Colon (tissue), 2 donors: ENCODE measurements around the gene NRIP2.

Source experiments
- FAIRE-seq: peaks from 2 replicates; lab custom pipeline; 2012; peaks lifted over from hg19 to GRCh38; lab: Jason Lieb, UNC
- donor health status: control.
- donor health status: control.

The NRIP2 gene

GRCh38 chr12:2805143-2805520 lies 29.7 kb downstream of the NRIP2 start:
- FAIRE-seq = no peak

- no peak for FAIRE-seq
Measured at GRCh38 chr12:2804393-2805142, 30.3 kb downstream of the NRIP2 start.

DNA sequence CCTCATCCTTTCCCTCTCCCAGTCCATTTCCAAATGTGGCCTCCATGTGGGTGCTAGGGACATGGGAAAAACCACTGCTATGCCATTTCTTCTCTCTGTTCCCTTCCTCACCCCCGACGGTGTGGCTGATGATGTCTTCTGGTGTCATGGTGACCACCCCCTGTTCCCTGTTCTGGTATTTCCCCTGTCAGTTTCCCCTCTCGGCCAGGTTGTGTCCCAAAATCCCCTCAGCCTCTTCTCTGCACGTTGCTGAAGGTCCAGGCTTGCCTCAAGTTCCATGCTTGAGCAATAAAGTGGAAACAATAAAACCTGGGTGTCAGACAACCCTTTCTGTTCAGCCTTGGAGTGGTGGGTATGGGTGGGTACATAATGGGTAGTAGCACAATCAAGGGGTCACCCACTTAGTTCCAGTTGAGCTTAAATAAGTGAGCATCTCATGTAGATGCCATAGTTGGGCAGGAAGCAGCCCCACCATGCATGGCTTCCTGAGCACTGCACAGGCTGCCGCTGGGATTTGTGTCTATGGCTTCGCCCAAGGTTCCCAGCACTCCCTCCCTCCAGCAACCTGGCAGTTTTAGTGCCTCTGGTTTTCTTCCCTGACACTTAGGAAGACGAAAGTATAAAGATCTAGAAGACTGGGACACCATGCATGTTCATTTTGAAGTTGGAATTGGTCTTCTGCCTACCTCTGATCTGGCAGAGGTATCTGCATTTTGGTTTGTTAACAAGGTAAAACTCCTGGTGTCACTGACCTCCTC lies 31.0 kb downstream of the NRIP2 start:
- FAIRE-seq = no peak

DNA sequence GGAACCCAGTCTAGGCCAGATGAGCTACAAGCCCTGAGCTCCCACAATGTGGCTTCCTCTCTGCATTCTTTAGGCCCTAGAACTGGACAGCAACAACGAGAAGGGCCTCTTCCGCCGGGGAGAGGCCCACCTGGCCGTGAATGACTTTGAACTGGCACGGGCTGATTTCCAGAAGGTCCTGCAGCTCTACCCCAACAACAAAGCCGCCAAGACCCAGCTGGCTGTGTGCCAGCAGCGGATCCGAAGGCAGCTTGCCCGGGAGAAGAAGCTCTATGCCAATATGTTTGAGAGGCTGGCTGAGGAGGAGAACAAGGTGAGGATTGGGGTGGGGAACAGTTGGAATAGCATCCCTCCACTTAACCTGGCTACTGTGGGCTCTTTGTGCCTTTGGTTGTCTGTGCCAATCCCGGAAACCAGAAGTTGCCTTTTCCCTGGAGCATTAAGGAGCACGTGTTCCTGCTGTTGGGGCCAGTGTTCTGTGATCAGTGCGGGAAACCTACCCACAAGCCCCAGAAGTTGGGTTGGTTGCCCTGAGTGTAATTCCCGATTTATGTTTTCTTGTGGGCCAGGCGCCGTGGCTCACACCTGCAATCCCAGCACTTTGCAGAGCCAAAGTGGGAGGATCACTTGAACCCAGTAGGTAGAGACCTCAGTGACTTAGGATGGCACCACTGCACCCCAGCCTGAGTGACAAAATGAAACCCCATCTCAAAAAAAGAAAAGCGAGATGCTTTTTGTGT lies 33.6 kb downstream of the NRIP2 start:
- FAIRE-seq = no peak

DNA sequence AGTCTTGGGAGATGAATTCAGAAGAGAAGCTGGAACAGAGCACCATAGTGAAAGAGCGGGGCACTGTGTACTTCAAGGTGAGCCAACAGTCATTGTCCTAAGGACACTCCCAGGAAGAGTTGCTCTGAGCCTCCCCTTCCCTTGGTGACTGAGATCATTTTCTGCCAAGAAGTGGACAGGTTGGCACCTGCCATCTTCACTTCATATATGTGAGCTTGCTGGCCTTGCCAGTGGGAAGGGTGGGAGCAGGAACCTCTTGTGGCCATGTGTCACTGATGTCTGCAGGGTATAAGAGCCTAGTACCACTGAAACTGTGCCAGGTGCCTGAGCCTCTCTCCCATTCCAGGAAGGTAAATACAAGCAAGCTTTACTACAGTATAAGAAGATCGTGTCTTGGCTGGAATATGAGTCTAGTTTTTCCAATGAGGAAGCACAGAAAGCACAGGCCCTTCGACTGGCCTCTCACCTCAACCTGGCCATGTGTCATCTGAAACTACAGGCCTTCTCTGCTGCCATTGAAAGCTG lies 34.7 kb downstream of the NRIP2 start:
- no peak for FAIRE-seq

DNA sequence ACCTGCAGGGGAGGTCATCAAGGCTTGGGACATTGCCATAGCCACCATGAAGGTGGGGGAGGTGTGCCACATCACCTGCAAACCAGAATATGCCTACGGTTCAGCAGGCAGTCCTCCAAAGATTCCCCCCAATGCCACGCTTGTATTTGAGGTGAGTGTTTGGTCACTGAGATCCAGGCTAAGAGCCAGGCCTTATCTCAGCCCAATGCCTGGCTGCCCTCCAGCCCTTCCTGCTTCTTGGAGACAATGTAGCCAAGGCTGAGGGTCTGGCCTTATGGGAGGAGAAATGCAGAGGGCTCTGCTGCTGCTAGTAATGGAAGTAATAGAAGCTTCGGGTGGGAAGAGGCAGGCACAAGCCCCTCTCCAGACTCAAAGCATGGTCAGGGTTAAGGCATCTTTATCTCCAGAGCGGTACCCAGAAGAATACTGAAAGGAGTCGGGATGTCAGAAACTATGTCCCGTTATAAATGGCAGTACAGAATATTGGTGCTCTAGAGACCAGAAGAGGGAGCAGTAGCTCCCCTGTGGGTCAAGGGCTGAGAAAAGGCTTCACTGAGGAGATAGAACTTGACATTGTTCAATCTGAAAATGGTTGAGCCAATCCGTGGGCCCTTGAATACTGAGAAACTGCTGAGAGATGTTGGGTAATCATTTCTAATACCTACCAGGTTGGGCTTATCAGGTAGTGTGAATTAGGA lies 37.0 kb downstream of the NRIP2 start:
- FAIRE-seq = no peak

DNA sequence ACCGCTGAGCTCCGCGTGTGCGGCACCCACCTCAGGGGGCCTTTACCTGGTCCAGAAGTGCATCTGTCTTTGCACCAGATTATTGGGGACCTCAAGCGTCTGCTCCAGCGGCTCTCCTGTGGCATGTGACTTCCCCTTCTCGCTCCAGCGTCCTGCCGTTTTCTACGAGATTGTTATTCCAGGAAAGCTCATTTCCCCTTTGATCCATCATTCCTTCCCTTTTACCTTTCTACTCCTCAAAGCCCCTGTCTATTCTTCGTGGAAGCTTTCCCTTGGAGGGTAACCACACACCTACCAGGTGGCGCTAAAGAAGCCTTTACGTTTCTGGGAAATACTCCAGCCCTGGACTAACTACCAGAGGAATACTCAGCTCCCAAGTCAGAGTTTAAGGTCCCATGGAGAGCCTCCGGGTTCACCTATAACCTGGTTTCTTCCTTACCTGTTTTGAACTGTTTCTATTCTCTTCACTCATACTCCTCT lies 38.6 kb downstream of the NRIP2 start:
- FAIRE-seq = no peak

GRCh38 chr12:2795291-2796186 lies 39.3 kb downstream of the NRIP2 start:
- FAIRE-seq = no peak

DNA sequence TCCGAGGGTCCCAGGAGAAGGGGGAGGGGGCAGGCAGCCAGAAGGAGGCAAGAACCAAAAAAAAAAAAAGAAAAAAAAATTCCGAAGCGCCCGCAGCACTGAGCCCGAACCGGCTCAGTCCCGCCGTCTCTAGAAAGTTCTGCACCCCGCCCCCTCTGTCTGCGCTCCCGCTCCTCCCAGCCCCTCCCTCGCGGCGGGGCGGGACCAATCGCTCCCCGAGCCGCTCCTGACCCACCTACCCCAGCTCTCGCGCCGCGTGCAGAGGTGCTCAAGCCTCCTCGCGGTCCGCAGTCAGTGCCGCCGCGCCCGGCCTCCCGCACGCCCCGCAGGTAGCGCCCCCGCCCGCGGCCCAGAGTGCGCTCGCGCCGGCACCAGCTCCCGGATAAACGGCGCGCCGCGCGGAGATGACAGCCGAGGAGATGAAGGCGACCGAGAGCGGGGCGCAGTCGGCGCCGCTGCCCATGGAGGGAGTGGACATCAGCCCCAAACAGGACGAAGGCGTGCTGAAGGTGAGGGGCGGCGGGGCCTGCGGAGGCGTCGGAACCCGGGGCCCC lies 40.0 kb downstream of the NRIP2 start, which contains the start of gene FKBP4:
Gene FKBP4, plus strand, starts transcription at position 235 of the 554 bp plus-strand sequence. Its CDS starts 170 bp downstream, at position 405.
- no peak for FAIRE-seq

- FAIRE-seq = no peak
Measured at GRCh38 chr12:2794191-2794735, 40.6 kb downstream of the NRIP2 start.

DNA sequence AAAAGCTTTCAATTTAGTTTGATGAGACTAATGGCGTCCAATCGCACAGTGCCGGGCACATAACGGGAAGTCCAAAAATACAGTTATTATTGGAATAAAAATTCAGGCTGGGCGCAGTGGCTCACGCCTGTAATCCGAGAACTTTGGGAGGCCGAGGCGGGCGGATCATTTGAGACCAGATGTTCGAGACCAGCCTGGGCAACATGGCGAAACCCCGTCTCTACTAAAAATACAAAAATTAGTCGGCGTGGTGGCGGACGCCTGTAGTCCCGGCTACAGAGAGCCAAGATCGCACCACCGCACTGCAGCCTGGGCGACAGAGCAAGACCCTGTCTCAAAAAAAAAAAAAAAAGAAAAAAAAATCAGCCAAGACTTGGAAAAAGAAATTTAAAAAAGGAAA lies 41.3 kb downstream of the NRIP2 start:
- FAIRE-seq = no peak

DNA sequence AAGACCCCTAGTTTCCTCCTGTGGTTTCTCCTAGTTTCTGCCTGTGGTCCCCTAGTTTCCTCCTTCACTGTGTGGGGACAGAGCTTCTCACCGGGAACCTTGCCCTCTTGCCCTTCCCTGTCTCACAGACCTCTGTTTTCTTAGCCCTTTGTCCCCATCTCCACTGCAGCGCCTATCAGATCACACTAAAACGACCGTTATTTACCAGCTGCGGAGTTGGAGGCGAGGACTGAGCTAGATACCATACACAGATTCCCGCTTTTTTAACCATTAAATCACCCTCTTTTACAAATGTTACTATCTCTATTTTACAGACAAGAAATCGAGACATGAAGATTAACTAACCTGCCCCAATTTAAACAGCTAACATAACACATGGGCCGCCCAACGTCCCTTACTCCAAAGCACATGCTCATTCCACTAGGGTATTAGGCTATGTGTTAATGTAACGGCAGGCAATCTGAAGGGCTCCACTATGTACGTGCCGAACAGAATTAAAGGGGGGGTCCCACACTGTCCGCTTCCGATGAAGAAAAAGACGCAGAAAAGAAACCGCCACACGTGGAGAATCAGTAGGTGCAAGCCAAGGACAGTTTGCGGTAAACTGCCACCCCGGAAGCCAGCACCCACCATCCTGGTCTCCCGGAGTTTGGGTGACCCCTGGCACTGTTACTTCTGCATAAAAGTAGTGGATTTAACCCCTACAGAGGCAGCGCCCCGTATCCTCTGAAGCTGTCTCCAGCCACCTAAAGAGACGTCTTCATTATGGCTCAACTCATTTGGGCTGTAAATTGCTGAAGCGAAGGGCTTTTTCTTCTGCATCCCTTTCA lies 41.9 kb downstream of the NRIP2 start:
- no peak for FAIRE-seq

- no peak for FAIRE-seq
Measured at GRCh38 chr12:2791089-2791488, 43.7 kb downstream of the NRIP2 start.

GRCh38 chr12:2785017-2785416 lies 49.8 kb downstream of the NRIP2 start:
- no peak for FAIRE-seq

GRCh38 chr12:2783936-2784600 lies 50.8 kb downstream of the NRIP2 start:
- no peak for FAIRE-seq

- FAIRE-seq = no peak
Measured at GRCh38 chr12:2779281-2779680, 55.6 kb downstream of the NRIP2 start.

- no peak for FAIRE-seq
Measured at GRCh38 chr12:2776129-2776806, 58.6 kb downstream of the NRIP2 start.

- FAIRE-seq = no peak
Measured at GRCh38 chr12:2775431-2775830, 59.4 kb downstream of the NRIP2 start.
